ENCODE measurements around the gene PHLPP1.

PHLPP1 gene

DNA sequence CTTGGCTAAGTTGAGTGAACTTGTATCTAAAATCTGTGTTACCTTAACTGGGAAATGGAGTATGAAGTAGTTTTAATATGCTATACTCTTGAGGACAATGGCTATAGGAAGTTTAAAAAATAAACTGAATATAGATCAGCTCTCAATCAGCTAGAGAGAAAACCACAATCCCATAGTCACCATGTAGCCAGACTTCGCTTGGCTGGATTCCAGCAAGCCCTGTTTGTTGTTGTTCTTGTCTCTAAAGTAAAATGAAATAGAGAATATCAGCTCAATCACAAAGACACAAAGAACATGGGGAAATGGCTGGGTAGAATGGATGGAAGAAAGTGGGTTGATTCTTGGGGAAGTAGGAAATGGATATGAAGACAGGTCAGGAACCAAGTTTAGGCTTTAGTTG lies 234.9 kb downstream of the PHLPP1 start:
- H2AFZ ChIP-seq (ENCODE audit: low read length) = no peak overlapping the region
- H3K18ac ChIP-seq (ENCODE audit: low read length) = no peak overlapping the region
- H3K9me3 ChIP-seq (replicated peaks in 1 of 2; ENCODE audit: control insufficient read depth in 2 of 2, insufficient read depth in 1 of 2, low read depth in 1 of 2, low read length in 2 of 2) = no peaks in the 10 kb centered on the region
- H3K4me3 ChIP-seq (ENCODE audit: low read length in 2 of 2) = no peak overlapping the region
- no peak overlapping the region for H2BK12ac ChIP-seq (ENCODE audit: low read length)
- H2AK5ac ChIP-seq (ENCODE audit: low read depth, low read length) = no peak overlapping the region
- H4K91ac ChIP-seq (ENCODE audit: low read depth, low read length, poor library complexity) = no peak overlapping the region
- H3K4me2 ChIP-seq (ENCODE audit: insufficient read depth, low read length, poor library complexity, severe bottlenecking) = no peak overlapping the region
- H3K79me1 ChIP-seq (ENCODE audit: low read depth, low read length) = no peaks in the 10 kb centered on the region
- H2BK15ac ChIP-seq (ENCODE audit: low read length) = no peak overlapping the region
- no peak overlapping the region for H3K9ac ChIP-seq (ENCODE audit: low read depth, low read length, poor library complexity)
- no peak overlapping the region for H3K27ac ChIP-seq (replicated peaks; ENCODE audit: low read length)
- H4K8ac ChIP-seq (ENCODE audit: low read depth, low read length) = no peak overlapping the region
- H3K23ac ChIP-seq (ENCODE audit: low read depth, low read length, poor library complexity) = no peak overlapping the region
- H3K36me3 ChIP-seq (replicated peaks in 1 of 2; ENCODE audit: control insufficient read depth in 2 of 2, insufficient read depth in 2 of 2, low read length in 2 of 2) = peaks cover 4 to 64% of the 10 kb centered on the region in 2 donors
- H2BK120ac ChIP-seq (ENCODE audit: low read depth, low read length) = no peak overlapping the region
- WGBS, 2 donors (ENCODE audit: extremely low coverage in 2 of 2, insufficient read length in 2 of 2, insufficient replicate concordance in 1 of 2) = no CpG with 5 or more reads among the region's 1 CpG
- no peak for DNase-seq (ENCODE audit: low spot score)
- H3K4ac ChIP-seq (ENCODE audit: low read length) = no peak overlapping the region
- H3K14ac ChIP-seq (ENCODE audit: low read length) = no peak overlapping the region
- H3K4me1 ChIP-seq (ENCODE audit: control insufficient read depth in 2 of 2, insufficient read depth in 1 of 2, low read depth in 1 of 2, low read length in 2 of 2) = no peaks in the 10 kb centered on the region
- no peaks in the 10 kb centered on the region for H3K27me3 ChIP-seq (ENCODE audit: control insufficient read depth in 3 of 3, insufficient read depth in 3 of 3, low read depth in 1 of 3, low read length in 3 of 3)
- no peak overlapping the region for H2BK5ac ChIP-seq (ENCODE audit: low read length)

DNA sequence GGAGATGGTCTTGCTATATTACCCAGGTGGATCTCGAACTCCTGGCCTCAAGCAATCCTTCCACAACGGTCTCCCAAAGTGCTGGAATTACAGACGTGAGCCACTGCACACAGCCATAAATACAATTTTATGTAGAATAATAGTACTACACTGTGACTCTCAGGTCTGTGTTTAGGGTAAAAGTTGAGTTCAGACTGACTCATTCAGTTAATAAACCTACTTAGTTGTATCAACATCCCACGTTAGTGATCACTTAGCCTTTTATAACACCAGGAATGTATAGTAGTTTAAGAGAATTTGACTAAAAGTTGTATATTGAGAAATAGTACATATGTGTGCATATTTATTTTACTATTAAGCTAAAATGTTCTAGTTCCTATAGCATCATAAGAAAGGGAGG lies 237.5 kb downstream of the PHLPP1 start:
- Histone ChIP-seq H2AK5ac (ENCODE audit: low read depth, low read length) (no peak overlapping the region), H3K79me1 (ENCODE audit: low read depth, low read length) (no peaks in the 10 kb centered on the region), H3K4ac (ENCODE audit: low read length) (no peak overlapping the region), H3K23ac (ENCODE audit: low read depth, low read length, poor library complexity) (no peak overlapping the region), H3K14ac (ENCODE audit: low read length) (no peak overlapping the region), H3K27ac (replicated peaks; ENCODE audit: low read length) (no peak overlapping the region), H3K9ac (ENCODE audit: low read depth, low read length, poor library complexity) (no peak overlapping the region), H2BK5ac (ENCODE audit: low read length) (no peak overlapping the region), H3K36me3 (replicated peaks in 1 of 2; ENCODE audit: control insufficient read depth in 2 of 2, insufficient read depth in 2 of 2, low read length in 2 of 2) (peaks cover 0 to 49% of the 10 kb centered on the region in 2 donors), H3K18ac (ENCODE audit: low read length) (no peak overlapping the region), H3K4me2 (ENCODE audit: insufficient read depth, low read length, poor library complexity, severe bottlenecking) (no peak overlapping the region), H2BK120ac (ENCODE audit: low read depth, low read length) (no peak overlapping the region), H4K8ac (ENCODE audit: low read depth, low read length) (no peak overlapping the region), H3K4me3 (ENCODE audit: low read length in 2 of 2) (no peak overlapping the region), H3K27me3 (ENCODE audit: control insufficient read depth in 3 of 3, insufficient read depth in 3 of 3, low read depth in 1 of 3, low read length in 3 of 3) (no peaks in the 10 kb centered on the region), H2BK12ac (ENCODE audit: low read length) (no peak overlapping the region), H2AFZ (ENCODE audit: low read length) (no peak overlapping the region), H2BK15ac (ENCODE audit: low read length) (no peak overlapping the region), H3K9me3 (replicated peaks in 1 of 2; ENCODE audit: control insufficient read depth in 2 of 2, insufficient read depth in 1 of 2, low read depth in 1 of 2, low read length in 2 of 2) (no peaks in the 10 kb centered on the region), H3K4me1 (ENCODE audit: control insufficient read depth in 2 of 2, insufficient read depth in 1 of 2, low read depth in 1 of 2, low read length in 2 of 2) (no peaks in the 10 kb centered on the region), H4K91ac (ENCODE audit: low read depth, low read length, poor library complexity) (no peak overlapping the region)
- no peak for DNase-seq (ENCODE audit: low spot score)
- no CpG with 5 or more reads among the region's 4 CpGs for WGBS, 2 donors (ENCODE audit: extremely low coverage in 2 of 2, insufficient read length in 2 of 2, insufficient replicate concordance in 1 of 2)

DNA sequence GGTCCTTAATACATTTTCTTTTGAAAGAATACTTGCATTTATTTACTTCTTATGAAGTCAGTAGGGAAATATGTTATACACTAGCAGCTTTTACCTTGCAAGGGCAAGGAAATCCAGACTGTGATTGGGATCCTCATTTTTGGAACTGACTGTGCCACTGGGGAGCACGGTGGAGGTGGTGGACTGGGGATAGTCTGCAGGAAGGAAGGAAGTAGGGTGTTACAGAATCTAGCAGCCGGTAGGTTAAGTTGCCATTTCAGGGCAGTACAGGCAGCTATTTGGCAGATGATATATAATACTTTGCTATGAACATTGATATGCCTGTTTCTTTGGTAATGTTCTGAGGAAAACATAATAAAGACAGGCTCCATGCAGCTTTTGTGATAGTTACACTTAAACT lies 238.3 kb downstream of the PHLPP1 start:
- Histone ChIP-seq H4K91ac (ENCODE audit: low read depth, low read length, poor library complexity) (no peak overlapping the region), H3K18ac (ENCODE audit: low read length) (no peak overlapping the region), H2BK5ac (ENCODE audit: low read length) (no peak overlapping the region)

DNA sequence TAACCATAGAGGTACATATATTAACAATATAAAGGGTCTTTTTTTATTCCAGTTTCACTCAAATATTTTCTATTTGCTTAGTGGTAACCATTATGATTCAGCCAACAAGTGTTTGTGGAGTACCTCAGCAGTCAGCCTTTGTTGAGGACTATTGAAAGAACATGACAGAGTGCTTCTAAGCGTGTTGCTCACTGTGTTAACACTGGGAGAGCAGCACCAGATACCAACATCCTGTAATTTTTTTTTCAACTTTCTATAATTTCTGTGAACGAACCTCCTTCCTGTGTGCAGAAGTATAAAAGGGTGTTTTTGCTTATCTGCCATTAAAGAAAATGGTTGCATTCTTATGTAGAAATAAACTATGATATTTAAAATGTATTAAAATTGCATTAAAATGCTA lies 239.0 kb downstream of the PHLPP1 start:
- H4K91ac ChIP-seq (ENCODE audit: low read depth, low read length, poor library complexity) = no peak overlapping the region
- H3K4me2 ChIP-seq (ENCODE audit: insufficient read depth, low read length, poor library complexity, severe bottlenecking) = no peak overlapping the region
- H3K23ac ChIP-seq (ENCODE audit: low read depth, low read length, poor library complexity) = no peak overlapping the region
- peaks cover 0 to 61% of the 10 kb centered on the region in 2 donors for H3K36me3 ChIP-seq (replicated peaks in 1 of 2; ENCODE audit: control insufficient read depth in 2 of 2, insufficient read depth in 2 of 2, low read length in 2 of 2)
- no peak overlapping the region for H2BK15ac ChIP-seq (ENCODE audit: low read length)
- no peak overlapping the region for H3K14ac ChIP-seq (ENCODE audit: low read length)
- no peak overlapping the region for H4K8ac ChIP-seq (ENCODE audit: low read depth, low read length)
- no peak overlapping the region for H3K4me3 ChIP-seq (ENCODE audit: low read length in 2 of 2)
- no peak overlapping the region for H2BK5ac ChIP-seq (ENCODE audit: low read length)
- no peak overlapping the region for H2AK5ac ChIP-seq (ENCODE audit: low read depth, low read length)
- no CpG with 5 or more reads among the region's 2 CpGs for WGBS, 2 donors (ENCODE audit: extremely low coverage in 2 of 2, insufficient read length in 2 of 2, insufficient replicate concordance in 1 of 2)
- H2AFZ ChIP-seq (ENCODE audit: low read length) = no peak overlapping the region
- no peak overlapping the region for H3K4ac ChIP-seq (ENCODE audit: low read length)
- H3K9ac ChIP-seq (ENCODE audit: low read depth, low read length, poor library complexity) = no peak overlapping the region
- H3K9me3 ChIP-seq (replicated peaks in 1 of 2; ENCODE audit: control insufficient read depth in 2 of 2, insufficient read depth in 1 of 2, low read depth in 1 of 2, low read length in 2 of 2) = no peaks in the 10 kb centered on the region
- H3K79me1 ChIP-seq (ENCODE audit: low read depth, low read length) = no peaks in the 10 kb centered on the region
- no peaks in the 10 kb centered on the region for H3K27me3 ChIP-seq (ENCODE audit: control insufficient read depth in 3 of 3, insufficient read depth in 3 of 3, low read depth in 1 of 3, low read length in 3 of 3)
- H2BK12ac ChIP-seq (ENCODE audit: low read length) = no peak overlapping the region
- no peak overlapping the region for H3K27ac ChIP-seq (replicated peaks; ENCODE audit: low read length)
- no peaks in the 10 kb centered on the region for H3K4me1 ChIP-seq (ENCODE audit: control insufficient read depth in 2 of 2, insufficient read depth in 1 of 2, low read depth in 1 of 2, low read length in 2 of 2)
- no peak for DNase-seq (ENCODE audit: low spot score)
- H2BK120ac ChIP-seq (ENCODE audit: low read depth, low read length) = no peak overlapping the region
- no peak overlapping the region for H3K18ac ChIP-seq (ENCODE audit: low read length)

More for the DNA sequence above, 238.3 kb downstream of the PHLPP1 start:
- no peak overlapping the region for H3K14ac ChIP-seq (ENCODE audit: low read length)
- H3K23ac ChIP-seq (ENCODE audit: low read depth, low read length, poor library complexity) = no peak overlapping the region
- no peaks in the 10 kb centered on the region for H3K27me3 ChIP-seq (ENCODE audit: control insufficient read depth in 3 of 3, insufficient read depth in 3 of 3, low read depth in 1 of 3, low read length in 3 of 3)
- DNase-seq (ENCODE audit: low spot score) = no peak
- no CpG with 5 or more reads among the region's 2 CpGs for WGBS, 2 donors (ENCODE audit: extremely low coverage in 2 of 2, insufficient read length in 2 of 2, insufficient replicate concordance in 1 of 2)
- no peak overlapping the region for H3K27ac ChIP-seq (replicated peaks; ENCODE audit: low read length)
- no peak overlapping the region for H3K4me3 ChIP-seq (ENCODE audit: low read length in 2 of 2)
- no peak overlapping the region for H3K4me2 ChIP-seq (ENCODE audit: insufficient read depth, low read length, poor library complexity, severe bottlenecking)
- H3K79me1 ChIP-seq (ENCODE audit: low read depth, low read length) = no peaks in the 10 kb centered on the region
- H2BK12ac ChIP-seq (ENCODE audit: low read length) = no peak overlapping the region
- no peaks in the 10 kb centered on the region for H3K4me1 ChIP-seq (ENCODE audit: control insufficient read depth in 2 of 2, insufficient read depth in 1 of 2, low read depth in 1 of 2, low read length in 2 of 2)
- no peak overlapping the region for H3K9ac ChIP-seq (ENCODE audit: low read depth, low read length, poor library complexity)
- no peak overlapping the region for H2BK120ac ChIP-seq (ENCODE audit: low read depth, low read length)
- H3K36me3 ChIP-seq (replicated peaks in 1 of 2; ENCODE audit: control insufficient read depth in 2 of 2, insufficient read depth in 2 of 2, low read length in 2 of 2) = peaks cover 0 to 54% of the 10 kb centered on the region in 2 donors
- no peak overlapping the region for H2BK15ac ChIP-seq (ENCODE audit: low read length)
- no peak overlapping the region for H2AK5ac ChIP-seq (ENCODE audit: low read depth, low read length)
- H3K4ac ChIP-seq (ENCODE audit: low read length) = no peak overlapping the region
- no peak overlapping the region for H2AFZ ChIP-seq (ENCODE audit: low read length)
- no peaks in the 10 kb centered on the region for H3K9me3 ChIP-seq (replicated peaks in 1 of 2; ENCODE audit: control insufficient read depth in 2 of 2, insufficient read depth in 1 of 2, low read depth in 1 of 2, low read length in 2 of 2)
- H4K8ac ChIP-seq (ENCODE audit: low read depth, low read length) = no peak overlapping the region

All from neuronal stem cell (in vitro differentiated cells).